Upper lobe of right lung (tissue), 1 donor: ENCODE measurements around the gene ZDHHC11. TPM values are rescaled to one million over a fixed set of nuclear protein-coding genes. Genes with fewer than 3 reads are reported as not detected.

ENCODE experiments used
- ATAC-seq: fragments of 200-7000 bp; cut with Tn5 transposase; one replicate; pipeline ENCODE4 v1.9.1; 2020; ENCODE audit warnings: mild to moderate bottlenecking, moderate library complexity
- DNase-seq: peaks from one replicate; pipeline ENCODE4 v3.0.0-alpha.2; 2020
- H3K27ac ChIP-seq: fragments of 200-600 bp; one replicate; pipeline ENCODE4 v1.8.0; 2022
- H3K27me3 ChIP-seq: fragments of 200-600 bp; one replicate; pipeline ENCODE4 v1.8.0; 2022; ENCODE audit warnings: mild to moderate bottlenecking
- H3K36me3 ChIP-seq: fragments of 200-600 bp; one replicate; pipeline ENCODE4 v1.8.0; 2022
- H3K4me1 ChIP-seq: fragments of 200-600 bp; one replicate; pipeline ENCODE4 v1.8.0; 2022
- H3K4me3 ChIP-seq: fragments of 200-600 bp; one replicate; pipeline ENCODE4 v1.8.0; 2022; ENCODE audit warnings: mild to moderate bottlenecking
- H3K9me3 ChIP-seq: fragments of 200-600 bp; one replicate; pipeline ENCODE4 v1.8.0; 2022
- CTCF ChIP-seq: fragments of 200-600 bp; IDR thresholded peaks from one replicate; pipeline ENCODE4 v1.8.0; 2022; ENCODE audit warnings: antibody characterized with exemption
- intact Hi-C: fragments of 100-400 bp; cut with DNase I; formaldehyde crosslinking; loops from one replicate; pipeline ENCODE4 v1.11.0; 2022
- total RNA-seq: library from RNA; stranded (reverse); fragmentation: NEBNext Ultra II Directional; extraction: Animal tissue kit (Norgen Biotek cat#: 25700); gene quantifications from one replicate; pipeline ENCODE4 v1.2.1, GENCODE V29; 2021
- donor health status: DM: no; HTN: yes; CAD: no; lungs with severe emphysema.

Gene ZDHHC11
- total RNA-seq, 1 donor from 2014 or later: 12.6 TPM

- TF ChIP-seq CTCF: no peak
- intact Hi-C loops: no loop called here
- no peak for DNase-seq
- Histone ChIP-seq H3K4me3 (no peak overlapping the region), H3K9me3 (no peaks in the 10 kb centered on the region), H3K4me1 (no peaks in the 10 kb centered on the region), H3K36me3 (peaks cover 91% of the 10 kb centered on the region), H3K27ac (no peak overlapping the region), H3K27me3 (no peaks in the 10 kb centered on the region)
- no peak for ATAC-seq
These were observed 20.2 kb upstream of the ZDHHC11 start for GRCh38 chr5:870956-871355.

- Histone ChIP-seq H3K9me3 (no peaks in the 10 kb centered on the region), H3K36me3 (peaks cover 91% of the 10 kb centered on the region), H3K4me1 (no peaks in the 10 kb centered on the region), H3K27me3 (no peaks in the 10 kb centered on the region), H3K27ac (no peak overlapping the region), H3K4me3 (no peak overlapping the region)
- no peak for ATAC-seq
- intact Hi-C loops: no loop called here
- no peak for DNase-seq
- no peak for TF ChIP-seq CTCF
These were observed 17.8 kb upstream of the ZDHHC11 start for GRCh38 chr5:868428-869135.

GRCh38 chr5:867300-867870 lies 16.6 kb upstream of the ZDHHC11 start:
- Histone ChIP-seq H3K27me3 (no peaks in the 10 kb centered on the region), H3K27ac (no peak overlapping the region), H3K36me3 (peaks cover 87% of the 10 kb centered on the region), H3K4me3 (no peak overlapping the region), H3K9me3 (no peaks in the 10 kb centered on the region), H3K4me1 (no peaks in the 10 kb centered on the region)
- intact Hi-C loops: no loop called here
- TF ChIP-seq CTCF: no peak
- ATAC-seq (no peak), DNase-seq (no peak)

GRCh38 chr5:865771-866170 lies 15.0 kb upstream of the ZDHHC11 start:
- no peak overlapping the region for H3K27ac ChIP-seq
- no peaks in the 10 kb centered on the region for H3K4me1 ChIP-seq
- DNase-seq (no peak), ATAC-seq (no peak)
- TF ChIP-seq CTCF: no peak
- no peaks in the 10 kb centered on the region for H3K27me3 ChIP-seq
- H3K36me3 ChIP-seq: peaks cover 71% of the 10 kb centered on the region
- intact Hi-C loops: no loop called here
- H3K4me3 ChIP-seq: no peak overlapping the region
- H3K9me3 ChIP-seq: no peaks in the 10 kb centered on the region

GRCh38 chr5:865168-865521 lies 14.4 kb upstream of the ZDHHC11 start:
- Histone ChIP-seq H3K4me3 (no peak overlapping the region), H3K27me3 (no peaks in the 10 kb centered on the region), H3K4me1 (no peaks in the 10 kb centered on the region), H3K36me3 (peaks cover 65% of the 10 kb centered on the region), H3K27ac (no peak overlapping the region), H3K9me3 (no peaks in the 10 kb centered on the region)
- TF ChIP-seq CTCF: no peak
- intact Hi-C loops: no loop called here
- ATAC-seq (no peak), DNase-seq (no peak)
